ENCODE results near the gene SPNS2.

- TF ChIP-seq SIN3A (IDR thresholded peaks at IDR 0.05; ENCODE audit: low read depth) (no peak), EZH2 (IDR thresholded peaks at IDR 0.05) (no peak), POLR2A (IDR thresholded peaks at IDR 0.05; ENCODE audit: borderline replicate concordance, extremely low read depth, insufficient read depth, insufficient read length) (no peak), ZNF274 (IDR thresholded peaks at IDR 0.05; ENCODE audit: low read depth, low read length) (no peak), CBX3 (IDR thresholded peaks at IDR 0.05; ENCODE audit: low read depth) (no peak), REST (IDR thresholded peaks at IDR 0.05; ENCODE audit: low read depth) (no peak), TCF7L2 (IDR thresholded peaks at IDR 0.05; ENCODE audit: borderline replicate concordance, extremely low read depth, insufficient read depth, insufficient read length) (no peak), EGR1 (IDR thresholded peaks at IDR 0.05; ENCODE audit: low read depth) (no peak), ZFX (IDR thresholded peaks at IDR 0.05) (no peak), JUND (IDR thresholded peaks at IDR 0.05) (no peak), YY1 (IDR thresholded peaks at IDR 0.05; ENCODE audit: extremely low read depth, insufficient replicate concordance, low read depth, low read length) (no peak), POLR2AphosphoS5 (IDR thresholded peaks at IDR 0.05; ENCODE audit: low read depth, low read length) (no peak), EZH2phosphoT487 (IDR thresholded peaks at IDR 0.05; ENCODE audit: borderline replicate concordance) (no peak)
- TF ChIP-seq, protein P1, sequence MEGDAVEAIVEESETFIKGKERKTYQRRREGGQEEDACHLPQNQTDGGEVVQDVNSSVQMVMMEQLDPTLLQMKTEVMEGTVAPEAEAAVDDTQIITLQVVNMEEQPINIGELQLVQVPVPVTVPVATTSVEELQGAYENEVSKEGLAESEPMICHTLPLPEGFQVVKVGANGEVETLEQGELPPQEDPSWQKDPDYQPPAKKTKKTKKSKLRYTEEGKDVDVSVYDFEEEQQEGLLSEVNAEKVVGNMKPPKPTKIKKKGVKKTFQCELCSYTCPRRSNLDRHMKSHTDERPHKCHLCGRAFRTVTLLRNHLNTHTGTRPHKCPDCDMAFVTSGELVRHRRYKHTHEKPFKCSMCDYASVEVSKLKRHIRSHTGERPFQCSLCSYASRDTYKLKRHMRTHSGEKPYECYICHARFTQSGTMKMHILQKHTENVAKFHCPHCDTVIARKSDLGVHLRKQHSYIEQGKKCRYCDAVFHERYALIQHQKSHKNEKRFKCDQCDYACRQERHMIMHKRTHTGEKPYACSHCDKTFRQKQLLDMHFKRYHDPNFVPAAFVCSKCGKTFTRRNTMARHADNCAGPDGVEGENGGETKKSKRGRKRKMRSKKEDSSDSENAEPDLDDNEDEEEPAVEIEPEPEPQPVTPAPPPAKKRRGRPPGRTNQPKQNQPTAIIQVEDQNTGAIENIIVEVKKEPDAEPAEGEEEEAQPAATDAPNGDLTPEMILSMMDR (IDR thresholded peaks at IDR 0.05 in 2 of 3, conservative IDR thresholded peaks at IDR 0.05 in 1 of 3; ENCODE audit: borderline replicate concordance in 1 of 3, insufficient read depth in 1 of 3, low read depth in 2 of 3, low read length in 2 of 3) = no peak
These were observed 6.5 kb downstream of the SPNS2 start for GRCh38 chr17:4505187-4505586.

Data from HCT116 (cell line).